GDM1 (cell line): ENCODE results near the gene CHCHD6.

Source experiments
- DNase-seq: peaks from one replicate; lab custom pipeline; 2025; lab: John Stamatoyannopoulos, UW

CHCHD6 gene

DNA sequence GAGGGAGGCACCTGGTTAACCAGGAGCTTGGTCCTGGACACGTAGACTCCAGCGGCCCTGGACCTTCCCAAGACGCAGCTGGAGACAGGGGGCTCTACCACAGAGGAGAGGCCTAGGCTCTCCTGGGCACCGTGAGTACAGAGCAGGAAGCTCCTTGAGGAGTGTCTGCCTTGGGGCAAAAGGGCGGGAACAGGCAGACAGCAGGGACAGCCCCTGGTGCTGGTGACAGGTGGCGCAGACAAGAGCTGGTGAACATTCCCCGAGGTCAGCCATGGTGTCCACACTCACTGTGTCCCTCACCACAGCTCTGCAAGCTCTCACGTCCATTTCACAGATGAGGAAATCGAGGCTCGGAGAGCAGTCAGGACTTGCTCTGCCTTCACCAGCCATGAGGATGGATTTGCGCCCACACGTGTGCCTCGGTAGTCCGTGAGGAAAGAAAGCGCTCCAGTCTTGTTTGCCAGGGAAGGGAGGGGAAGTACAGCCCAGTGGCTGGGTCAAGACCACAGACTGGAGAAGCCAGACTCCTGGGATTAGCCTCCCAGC, 276.3 kb downstream of the CHCHD6 start:
- DNase-seq, result no peak

DNA sequence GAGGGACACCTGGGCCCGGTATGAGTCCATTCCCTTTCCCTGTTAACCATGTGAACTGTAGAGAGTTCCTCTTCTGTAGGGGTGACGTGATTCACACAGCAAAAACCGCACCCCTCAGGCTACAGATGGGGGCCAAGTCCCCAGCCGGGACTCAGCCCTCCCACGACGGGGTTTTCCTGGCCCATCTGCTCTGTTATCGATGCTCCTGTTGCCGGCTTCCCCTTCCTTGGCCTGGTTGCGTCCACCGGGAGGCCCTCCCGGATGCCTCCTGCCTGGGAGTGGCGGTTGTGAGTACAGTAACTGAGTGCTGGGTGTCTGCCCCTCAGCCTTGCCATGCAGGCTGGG, 278.1 kb downstream of the CHCHD6 start:
- DNase-seq, result no peak

DNA sequence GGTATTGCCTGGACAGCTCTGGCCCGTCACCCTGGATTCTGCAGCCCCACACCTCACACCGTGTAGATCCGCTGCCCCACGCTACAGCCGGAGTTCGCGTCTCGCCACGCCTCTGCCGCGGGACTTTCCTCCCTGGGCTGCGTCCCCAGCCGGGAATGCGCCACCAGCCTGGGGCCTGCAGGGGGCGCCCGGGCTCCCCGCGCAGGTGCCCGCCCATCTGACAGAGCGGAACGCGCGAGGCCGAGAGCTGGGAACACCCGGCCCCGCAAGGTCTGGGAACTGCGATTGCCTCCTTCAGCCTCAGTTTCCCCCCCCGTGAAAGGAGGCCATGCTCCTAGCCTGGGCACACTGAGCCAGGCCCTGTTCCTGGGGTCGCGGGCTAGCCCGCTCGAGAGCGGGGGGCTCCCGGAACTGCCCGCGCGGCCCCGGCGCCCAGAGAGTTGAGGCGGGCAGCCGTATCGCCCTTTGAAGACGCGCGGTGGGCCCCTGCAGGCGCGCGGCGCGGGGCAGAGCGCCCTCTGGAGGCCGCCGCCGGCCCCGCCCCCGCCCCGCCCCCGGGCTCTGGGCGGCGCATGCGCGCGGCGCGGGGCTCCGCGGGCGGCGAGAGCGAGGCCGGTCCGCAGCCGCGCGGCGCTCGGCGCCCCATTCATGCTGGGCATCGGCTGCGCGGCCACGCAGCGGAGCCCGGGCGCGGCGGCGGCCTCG, 278.6 kb downstream of the CHCHD6 start, which contains the start of gene PLXNA1:
Gene PLXNA1, plus strand, starts transcription at position 645 of the 705 bp plus-strand sequence. CDS start 5,479 bp downstream, outside the sequence.
- DNase-seq, result peak; percentile 53

DNA sequence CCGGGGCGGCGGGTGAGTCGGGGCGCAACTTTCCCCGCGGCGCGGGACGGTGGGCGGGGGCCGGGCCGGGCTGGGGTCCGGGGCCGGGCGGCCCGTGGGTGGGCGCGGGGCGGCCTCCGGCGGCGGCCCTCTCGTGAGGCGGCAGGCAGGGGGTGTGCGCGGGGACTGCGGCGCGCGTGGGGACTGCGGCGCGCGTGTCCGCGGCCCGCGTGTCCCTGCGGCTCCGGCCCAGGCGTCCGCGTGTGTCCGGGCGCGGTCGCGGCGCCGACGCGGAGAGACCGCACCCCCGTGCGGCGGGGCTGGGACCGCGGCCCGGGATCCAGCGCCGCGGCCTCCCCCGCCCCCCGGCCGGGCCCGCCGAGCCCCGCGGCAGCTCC, 279.2 kb downstream of the CHCHD6 start:
- no peak for DNase-seq

DNA sequence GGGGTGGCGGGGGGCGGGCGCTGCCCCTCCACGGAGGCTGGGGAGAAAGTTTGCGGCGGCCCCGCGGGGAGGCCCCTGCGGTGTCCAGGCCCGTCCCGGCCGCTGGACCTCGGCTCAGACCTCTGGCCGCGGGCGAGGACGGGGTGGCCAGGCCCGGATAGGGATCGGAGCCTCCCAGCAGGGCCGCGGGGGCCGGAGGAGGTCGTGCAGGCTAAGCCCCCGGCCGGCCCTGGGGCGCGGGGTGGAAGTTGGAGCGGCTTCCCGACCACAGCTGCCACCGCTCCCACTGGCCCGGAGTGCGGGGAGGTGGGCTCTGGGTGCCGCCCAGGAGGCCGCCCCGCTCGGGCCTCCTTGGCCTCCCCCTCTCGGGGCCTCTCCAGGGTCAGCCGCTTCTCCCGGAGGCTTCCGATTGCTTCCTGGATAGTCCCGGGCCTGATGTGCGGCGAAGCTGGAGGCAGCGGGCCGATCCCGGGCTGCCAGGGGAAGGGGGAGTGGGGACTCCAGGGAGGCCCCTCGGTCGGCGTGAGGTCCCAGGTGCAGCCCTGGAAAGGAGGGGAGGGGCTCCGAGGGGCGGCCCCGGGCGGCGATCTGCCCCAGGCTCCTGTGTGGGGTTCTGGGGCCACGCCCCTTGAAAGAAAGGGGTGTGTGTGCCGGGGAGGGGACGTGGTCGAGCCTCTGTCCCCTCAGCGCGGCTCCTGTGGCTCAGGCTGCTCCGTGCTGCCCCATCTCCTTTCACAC, 279.8 kb downstream of the CHCHD6 start:
- DNase-seq, result no peak

DNA sequence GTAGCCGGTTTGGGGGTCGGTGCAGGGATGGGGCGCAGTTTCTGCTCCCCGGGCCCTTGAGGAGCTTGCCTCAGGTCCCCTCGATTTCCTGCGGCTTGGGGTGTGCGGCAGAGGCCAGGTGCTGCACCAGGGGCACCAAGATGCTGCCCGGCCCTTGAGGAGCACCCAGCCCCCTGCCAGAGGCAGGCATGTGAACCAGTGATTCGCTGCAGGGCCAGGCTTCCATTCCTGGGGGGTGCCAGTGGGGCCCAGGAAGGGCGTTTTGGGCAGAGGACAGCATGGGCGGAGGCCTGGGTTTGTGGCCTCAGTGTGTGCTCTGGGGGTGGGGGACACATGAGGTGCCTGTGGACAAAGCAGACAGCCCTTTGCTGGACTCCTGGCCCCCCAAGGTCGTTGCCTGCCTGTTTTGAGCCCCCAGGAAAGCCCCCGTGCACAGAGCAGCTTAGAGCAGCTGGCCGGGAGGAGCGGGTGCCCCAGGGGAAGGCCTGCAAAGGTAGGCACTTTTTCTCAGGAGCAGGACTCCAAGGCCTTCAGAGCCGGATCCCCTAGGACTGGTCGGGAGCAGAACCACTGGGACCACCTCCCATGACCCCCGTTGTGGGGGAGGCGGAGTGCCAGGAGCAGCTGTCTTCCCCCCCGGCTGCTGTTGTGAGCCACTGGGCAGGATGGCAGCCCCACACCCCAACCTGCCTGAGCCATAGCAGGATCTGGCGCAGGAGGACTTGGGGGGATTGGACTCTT, 280.5 kb downstream of the CHCHD6 start:
- no peak for DNase-seq

DNA sequence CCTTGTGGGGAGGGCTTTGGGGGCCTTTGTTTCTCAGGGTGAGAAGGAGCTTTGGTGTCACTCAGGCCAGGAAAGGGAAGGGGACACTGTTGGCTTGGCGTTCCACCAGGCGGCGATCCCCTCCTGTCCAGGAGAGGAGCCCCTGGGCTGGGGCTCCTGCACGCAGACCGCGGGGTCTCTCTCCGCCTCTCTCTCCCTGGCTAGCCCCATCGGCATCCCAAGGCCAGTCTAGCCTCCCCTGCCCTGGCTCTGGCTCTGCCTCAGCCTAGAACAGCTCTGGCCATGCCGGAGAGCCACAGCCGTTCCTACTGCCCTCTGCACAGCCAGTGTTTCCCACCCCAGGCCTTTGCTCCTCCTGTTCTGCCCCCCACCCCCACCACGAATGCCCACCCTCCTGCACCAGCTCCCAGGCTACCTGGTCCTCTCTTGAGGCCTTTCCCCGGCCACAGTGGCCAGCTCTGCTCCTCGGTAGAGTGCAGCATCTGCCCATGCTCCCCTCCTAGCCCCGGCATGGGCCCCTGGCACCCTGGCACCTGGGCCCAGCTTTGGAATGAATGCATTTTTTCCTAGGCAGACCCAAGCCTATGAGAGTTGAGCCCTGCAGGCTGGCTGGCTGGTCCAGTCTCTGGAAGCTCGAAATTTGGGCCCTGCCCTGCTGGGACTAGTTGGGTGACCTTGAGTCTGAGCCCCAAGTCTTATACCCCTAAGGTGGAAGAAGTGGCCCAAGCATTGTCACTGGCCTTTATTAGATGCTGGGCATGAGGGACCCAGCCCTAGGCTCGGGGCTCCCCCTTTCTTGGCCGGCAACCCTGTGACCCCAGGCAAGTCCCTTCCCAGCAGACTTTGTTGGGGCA, 281.3 kb downstream of the CHCHD6 start:
- DNase-seq, result no peak

DNA sequence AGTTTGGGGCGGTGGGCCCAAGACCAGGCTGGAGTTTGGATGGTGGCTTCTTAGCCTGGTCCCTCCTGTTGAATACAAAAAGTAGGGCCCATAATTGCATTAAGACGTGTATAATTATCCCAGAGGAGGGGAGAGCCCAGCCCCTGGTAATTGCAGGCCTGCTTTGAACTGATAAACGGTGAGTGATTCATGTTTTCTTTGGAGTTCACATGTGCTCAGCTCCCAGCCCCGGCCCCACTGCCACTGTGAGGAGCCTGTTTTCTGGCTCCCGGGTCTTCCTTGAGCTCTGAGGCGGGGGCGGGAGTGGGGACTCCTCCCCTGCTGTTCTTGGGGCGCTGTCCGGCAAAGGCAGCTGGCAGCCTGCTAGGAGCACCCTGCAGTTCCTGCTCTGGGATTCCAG, 282.0 kb downstream of the CHCHD6 start:
- no peak for DNase-seq

DNA sequence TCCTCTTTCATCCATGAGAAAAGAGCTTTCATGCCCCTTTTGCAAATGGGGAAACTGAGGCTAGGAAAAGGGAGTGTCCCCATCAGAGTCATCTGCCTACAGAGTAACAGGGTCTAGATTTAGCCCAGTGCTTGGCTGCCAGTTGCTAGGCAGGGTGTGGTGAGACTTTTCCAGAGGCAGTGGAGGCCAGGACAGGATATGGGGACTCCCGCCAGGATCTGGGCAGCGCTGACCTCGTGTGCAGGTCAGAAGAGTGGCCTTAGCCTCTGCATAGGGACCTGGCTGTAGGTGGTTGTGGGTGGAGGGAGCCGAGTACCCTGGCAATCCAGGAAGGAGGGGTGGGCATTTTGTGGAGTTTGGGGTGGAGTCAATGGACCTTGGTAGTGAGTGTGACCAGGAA, 283.1 kb downstream of the CHCHD6 start:
- no peak for DNase-seq

DNA sequence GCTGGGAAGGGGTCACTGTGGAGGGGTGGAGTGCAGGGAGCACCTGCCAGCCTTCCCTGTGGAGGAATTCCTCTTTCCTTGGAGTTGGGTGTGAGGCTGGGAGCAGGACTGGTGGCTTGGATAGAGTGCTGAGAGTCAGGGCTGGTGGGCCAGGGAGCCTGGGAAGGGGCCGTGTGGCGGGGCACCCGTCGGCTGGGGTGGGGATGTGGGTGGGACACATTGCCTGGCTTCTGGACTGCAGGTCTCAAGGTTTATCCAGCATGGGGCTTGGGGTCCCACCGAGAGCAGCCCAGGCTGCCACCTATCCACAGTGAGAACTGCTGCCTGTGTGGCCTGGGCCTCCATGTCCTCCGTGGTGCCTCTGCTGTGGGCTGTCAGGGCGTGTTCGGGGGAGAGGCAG, 283.6 kb downstream of the CHCHD6 start:
- no peak for DNase-seq

DNA sequence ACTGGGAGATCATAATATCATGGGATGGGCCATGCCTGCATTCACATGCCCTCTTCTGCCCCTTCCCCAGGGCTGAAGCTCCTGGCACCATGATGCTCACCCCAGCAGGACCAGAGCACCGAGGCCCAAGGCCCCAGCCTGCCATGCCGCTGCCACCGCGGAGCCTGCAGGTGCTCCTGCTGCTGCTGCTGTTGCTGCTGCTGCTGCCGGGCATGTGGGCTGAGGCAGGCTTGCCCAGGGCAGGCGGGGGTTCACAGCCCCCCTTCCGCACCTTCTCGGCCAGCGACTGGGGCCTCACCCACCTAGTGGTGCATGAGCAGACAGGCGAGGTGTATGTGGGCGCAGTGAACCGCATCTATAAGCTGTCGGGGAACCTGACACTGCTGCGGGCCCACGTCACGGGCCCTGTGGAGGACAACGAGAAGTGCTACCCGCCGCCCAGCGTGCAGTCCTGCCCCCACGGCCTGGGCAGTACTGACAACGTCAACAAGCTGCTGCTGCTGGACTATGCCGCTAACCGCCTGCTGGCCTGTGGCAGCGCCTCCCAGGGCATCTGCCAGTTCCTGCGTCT, 284.5 kb downstream of the CHCHD6 start:
- DNase-seq, result no peak

DNA sequence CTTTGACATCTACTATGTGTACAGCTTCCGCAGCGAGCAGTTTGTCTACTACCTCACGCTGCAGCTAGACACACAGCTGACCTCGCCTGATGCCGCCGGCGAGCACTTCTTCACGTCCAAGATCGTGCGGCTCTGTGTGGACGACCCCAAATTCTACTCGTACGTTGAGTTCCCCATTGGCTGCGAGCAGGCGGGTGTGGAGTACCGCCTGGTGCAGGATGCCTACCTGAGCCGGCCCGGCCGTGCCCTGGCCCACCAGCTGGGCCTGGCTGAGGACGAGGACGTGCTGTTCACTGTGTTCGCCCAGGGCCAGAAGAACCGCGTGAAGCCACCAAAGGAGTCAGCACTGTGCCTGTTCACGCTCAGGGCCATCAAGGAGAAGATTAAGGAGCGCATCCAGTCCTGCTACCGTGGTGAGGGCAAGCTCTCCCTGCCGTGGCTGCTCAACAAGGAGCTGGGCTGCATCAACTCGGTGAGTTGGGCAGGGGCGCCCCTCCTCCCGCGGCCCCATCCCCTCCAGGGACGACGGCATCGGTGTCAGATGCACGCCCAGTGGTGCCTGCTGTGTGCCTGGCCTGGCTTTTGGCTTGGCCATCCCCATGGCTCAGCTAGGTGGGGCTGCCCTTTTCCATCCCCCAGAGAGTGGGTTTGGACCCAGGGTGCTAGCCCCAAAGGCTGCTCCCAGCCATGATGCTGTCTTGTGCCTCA, 285.4 kb downstream of the CHCHD6 start:
- DNase-seq, result no peak

DNA sequence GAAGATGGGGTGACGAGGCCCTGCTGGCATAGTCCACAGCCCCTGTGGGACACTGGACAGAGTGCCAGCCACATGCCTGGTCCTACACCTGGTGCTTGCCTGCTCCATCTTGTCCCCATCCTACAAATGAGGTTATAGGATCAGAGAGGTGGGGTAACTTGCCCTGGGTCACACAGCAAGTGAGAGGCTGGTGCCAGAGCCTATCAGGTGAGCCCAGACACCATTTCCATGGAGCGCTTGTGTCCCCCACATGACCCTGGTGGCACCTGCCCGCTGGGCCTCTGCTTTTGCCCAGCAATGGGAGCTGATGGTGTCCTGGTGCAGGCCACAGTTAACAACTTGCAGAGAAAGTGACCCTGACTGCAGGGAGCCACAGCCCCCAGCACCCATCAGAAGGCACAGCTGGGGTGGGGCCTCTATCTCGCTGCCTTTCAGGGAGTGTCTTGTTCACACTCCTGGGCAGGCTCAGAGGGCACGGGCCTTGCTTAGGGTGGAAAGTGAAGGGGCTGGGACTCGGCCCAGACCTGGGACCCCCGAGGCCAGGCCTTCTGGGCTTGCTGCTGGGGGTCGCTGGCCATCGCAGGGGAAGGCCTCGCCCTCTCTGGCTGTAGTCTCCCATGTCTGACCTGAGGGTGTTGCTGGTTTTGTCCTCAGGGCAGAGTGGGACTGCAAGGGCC, 286.1 kb downstream of the CHCHD6 start:
- no peak for DNase-seq

DNA sequence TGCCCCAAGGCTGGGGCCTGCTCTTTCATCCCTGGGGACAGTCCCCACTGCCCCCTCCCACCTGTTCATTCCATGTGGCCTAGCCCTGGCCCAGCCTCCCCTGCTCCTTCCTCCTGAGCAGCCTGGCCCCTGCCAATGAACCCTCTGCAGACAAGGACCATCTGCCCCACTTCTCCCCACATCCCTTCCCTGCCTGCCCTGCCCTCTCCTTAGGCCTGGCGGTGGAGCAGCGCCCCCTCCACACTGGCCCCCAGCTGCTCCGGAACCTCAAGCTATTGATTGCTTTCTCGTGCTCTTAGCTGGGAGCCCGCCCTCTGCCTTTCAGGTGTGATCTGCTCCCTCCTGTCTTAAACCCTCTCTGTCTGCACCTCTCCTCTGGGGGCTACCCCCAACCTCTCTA, 286.9 kb downstream of the CHCHD6 start:
- DNase-seq, result no peak

DNA sequence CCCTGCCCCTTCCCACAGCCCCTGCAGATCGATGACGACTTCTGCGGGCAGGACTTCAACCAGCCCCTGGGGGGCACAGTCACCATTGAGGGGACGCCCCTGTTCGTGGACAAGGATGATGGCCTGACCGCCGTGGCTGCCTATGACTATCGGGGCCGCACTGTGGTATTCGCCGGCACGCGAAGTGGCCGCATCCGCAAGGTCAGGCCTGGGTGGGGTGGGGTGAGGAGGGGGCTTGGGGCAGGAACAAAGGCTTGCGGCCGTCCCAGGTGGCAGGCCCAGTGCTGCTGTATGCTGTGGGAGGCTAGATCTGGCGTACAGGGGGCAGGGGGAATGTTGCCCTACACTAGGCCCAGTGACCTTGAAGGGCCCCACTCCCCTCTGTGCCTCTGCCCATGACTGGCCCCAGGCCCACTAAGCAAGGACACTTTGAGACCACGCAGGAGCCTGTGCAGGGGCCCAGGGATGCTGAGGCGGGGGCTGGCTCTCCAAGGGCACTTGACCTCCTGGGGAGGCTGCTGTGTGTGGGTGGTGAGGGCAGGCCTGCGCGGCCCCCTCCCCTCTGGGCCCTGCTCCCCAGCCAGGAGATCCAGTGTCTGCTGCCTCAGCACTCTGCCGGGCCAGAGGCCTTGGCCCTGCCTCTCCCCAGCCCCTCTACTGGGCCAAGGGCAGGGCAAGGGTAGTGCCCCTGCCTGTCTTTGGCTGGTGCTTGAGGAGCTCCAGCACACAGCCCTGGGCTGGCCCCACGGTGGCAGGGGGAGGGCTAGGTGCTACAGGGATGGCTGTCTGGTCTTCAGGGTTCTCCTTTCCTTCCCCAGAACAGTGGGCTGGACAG, 287.5 kb downstream of the CHCHD6 start:
- no peak for DNase-seq

DNA sequence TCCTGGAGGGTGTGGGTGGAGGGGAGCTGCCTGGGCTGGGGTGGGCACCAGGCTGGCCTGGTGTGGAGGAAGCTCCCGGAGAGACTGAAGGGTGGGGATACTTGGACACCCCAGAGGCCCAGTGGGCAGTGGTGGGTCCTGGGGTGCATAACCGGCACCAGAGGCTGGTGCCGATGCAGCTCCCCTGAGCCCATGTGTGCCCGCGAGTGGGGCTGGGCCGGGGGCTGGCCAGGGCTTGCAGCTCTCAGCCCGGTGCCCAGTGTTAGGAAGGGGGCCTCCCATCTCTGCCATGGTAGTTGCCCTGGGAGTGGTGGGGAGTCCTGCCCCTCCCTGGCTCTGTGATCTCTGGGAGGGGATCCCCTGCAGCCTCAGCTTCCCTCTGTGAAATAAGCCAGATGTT, 288.2 kb downstream of the CHCHD6 start:
- no peak for DNase-seq

DNA sequence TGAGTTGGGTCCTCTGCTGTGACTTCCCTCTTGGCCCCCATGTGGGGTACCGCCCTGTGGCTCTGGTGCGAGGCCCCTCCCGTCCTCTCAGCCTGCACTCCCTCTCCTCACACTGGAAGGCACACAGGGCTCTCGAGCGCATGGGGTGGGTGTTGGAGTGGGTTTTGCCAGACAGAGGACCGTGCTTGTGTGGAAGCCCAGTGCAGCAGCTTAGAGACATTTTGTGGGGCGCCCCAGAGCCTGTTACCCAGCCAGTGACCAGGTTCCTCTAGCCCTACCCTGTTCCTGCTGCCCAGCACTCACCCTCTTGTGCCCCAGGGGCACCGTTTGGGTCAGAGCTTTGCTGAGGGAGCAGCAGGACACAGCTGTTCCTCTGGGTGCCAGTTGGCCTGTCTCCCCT, 288.7 kb downstream of the CHCHD6 start:
- DNase-seq, result no peak

DNA sequence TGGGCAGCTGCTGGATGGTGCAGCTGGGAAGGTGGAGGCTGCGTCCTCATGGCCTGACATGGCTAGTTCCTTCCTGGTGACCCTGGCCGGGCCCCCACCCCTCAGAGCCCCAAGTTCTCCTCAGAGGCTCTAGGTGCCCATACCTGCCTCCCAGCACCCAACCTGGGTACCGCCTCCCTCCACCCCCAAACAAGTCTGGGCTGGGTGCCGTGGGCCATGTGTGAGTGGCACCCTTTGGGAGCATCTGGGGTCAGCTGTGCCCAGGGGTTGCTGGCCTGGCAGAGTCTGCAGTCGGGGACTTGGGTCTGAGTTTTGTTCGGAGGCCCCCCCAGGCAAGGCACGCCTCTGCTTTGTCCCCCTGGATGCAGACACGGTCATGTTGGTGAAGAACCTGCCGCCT, 289.4 kb downstream of the CHCHD6 start:
- no peak for DNase-seq

DNA sequence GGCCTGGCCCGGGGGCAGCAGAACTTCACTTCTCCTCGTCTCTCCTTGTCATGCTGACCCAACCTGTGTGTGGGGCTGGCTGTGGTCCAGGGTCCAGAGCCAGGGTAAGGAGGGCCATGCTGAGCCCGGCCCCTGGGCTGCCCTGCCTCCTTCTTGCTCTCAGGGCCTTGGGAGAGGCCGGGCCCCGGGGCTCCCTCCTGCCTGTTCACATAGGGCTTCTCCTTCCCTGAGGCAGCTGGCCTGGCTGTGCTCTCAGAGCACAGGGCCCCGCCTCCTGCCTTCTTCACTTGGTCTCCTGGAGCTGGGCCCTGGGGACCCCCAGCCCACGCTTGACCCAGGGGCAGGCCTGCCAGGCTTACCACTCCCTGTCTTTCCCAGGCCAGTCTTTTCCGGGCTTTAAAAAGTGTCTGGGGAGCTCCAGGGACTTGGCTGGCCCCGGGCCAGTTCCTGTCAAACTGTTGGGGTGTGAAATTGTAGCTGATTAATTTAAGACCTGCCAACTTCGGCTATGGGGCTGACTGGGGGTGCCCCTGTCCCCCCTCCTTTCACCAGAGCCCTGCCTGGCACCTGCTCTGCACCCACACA, 290.7 kb downstream of the CHCHD6 start:
- DNase-seq, result no peak
